ENCODE measurements around the gene VEZT.

DNA sequence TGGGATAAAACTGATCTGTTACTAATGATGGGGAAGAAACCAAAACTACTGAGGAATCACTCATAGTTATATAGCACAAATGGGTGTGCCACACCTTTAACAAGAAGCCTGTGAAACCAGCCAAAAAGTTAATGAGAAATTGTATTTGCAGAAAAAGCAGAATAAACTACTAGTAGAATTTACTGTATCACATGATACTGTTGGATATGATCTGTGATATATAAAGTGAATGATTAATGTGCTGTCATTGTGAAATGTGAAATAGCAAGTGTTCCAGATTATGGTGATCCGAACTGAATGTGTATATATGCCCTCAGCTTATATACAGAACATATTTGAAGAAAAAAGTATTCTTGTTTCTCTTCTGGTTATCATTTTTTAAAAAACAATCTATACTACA lies 30.5 kb downstream of the VEZT start:
- TF ChIP-seq EZH2 (IDR thresholded peaks at IDR 0.05; ENCODE audit: borderline replicate concordance, low read depth, low read length, severe bottlenecking): no peak
- TF ChIP-seq, protein P1, sequence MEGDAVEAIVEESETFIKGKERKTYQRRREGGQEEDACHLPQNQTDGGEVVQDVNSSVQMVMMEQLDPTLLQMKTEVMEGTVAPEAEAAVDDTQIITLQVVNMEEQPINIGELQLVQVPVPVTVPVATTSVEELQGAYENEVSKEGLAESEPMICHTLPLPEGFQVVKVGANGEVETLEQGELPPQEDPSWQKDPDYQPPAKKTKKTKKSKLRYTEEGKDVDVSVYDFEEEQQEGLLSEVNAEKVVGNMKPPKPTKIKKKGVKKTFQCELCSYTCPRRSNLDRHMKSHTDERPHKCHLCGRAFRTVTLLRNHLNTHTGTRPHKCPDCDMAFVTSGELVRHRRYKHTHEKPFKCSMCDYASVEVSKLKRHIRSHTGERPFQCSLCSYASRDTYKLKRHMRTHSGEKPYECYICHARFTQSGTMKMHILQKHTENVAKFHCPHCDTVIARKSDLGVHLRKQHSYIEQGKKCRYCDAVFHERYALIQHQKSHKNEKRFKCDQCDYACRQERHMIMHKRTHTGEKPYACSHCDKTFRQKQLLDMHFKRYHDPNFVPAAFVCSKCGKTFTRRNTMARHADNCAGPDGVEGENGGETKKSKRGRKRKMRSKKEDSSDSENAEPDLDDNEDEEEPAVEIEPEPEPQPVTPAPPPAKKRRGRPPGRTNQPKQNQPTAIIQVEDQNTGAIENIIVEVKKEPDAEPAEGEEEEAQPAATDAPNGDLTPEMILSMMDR (IDR thresholded peaks at IDR 0.05; ENCODE audit: borderline replicate concordance, extremely low read depth, low read length, poor library complexity, severe bottlenecking): no peak
